ENCODE data around the gene NR2E1.
A peak's percentile ranks its signal among the peaks of the same experiment; 100 is the strongest.

NR2E1 gene

GRCh38 chr6:108163644-108164542 is 1.9 kb upstream of the NR2E1 start:
- no peak overlapping the region for H3K4me3 Mint-ChIP-seq
- no peaks in the 10 kb centered on the region for H3K9me3 Mint-ChIP-seq
- peaks cover 97% of the 10 kb centered on the region for H3K27me3 Mint-ChIP-seq
- no peak overlapping the region for H3K27ac Mint-ChIP-seq
- H3K36me3 Mint-ChIP-seq (ENCODE audit: low read depth), result no peaks in the 10 kb centered on the region
- no peak for DNase-seq
- H3K4me1 Mint-ChIP-seq (ENCODE audit: low read depth), result peaks cover 40% of the 10 kb centered on the region

- Mint-ChIP-seq H3K4me3 (no peak overlapping the region), H3K27ac (no peak overlapping the region), H3K36me3 (ENCODE audit: low read depth) (no peaks in the 10 kb centered on the region)
These were observed 1.3 kb upstream of the NR2E1 start for GRCh38 chr6:108164543-108164814.

GRCh38 chr6:108164815-108165706 is 761 bp upstream of the NR2E1 start:
- Mint-ChIP-seq H3K27me3 (peaks cover 97% of the 10 kb centered on the region), H3K9me3 (no peaks in the 10 kb centered on the region), H3K36me3 (ENCODE audit: low read depth) (no peaks in the 10 kb centered on the region), H3K4me3 (peak overlapping the region; percentile 34), H3K27ac (peak overlapping the region; percentile 83), H3K4me1 (ENCODE audit: low read depth) (peaks cover 45% of the 10 kb centered on the region)
- DNase-seq, result peak; percentile 35

More at GRCh38 chr6:108164543-108164814, 1.3 kb upstream of the NR2E1 start:
- peaks cover 45% of the 10 kb centered on the region for H3K4me1 Mint-ChIP-seq (ENCODE audit: low read depth)
- no peaks in the 10 kb centered on the region for H3K9me3 Mint-ChIP-seq
- H3K27me3 Mint-ChIP-seq, result peaks cover 97% of the 10 kb centered on the region
- DNase-seq, result no peak

- peak overlapping the region; percentile 55 for H3K27ac Mint-ChIP-seq
- H3K9me3 Mint-ChIP-seq, result no peaks in the 10 kb centered on the region
- peak overlapping the region; percentile 57 for H3K4me3 Mint-ChIP-seq
- no peaks in the 10 kb centered on the region for H3K36me3 Mint-ChIP-seq (ENCODE audit: low read depth)
- DNase-seq, result peak; percentile 38
- peaks cover 48% of the 10 kb centered on the region for H3K4me1 Mint-ChIP-seq (ENCODE audit: low read depth)
- H3K27me3 Mint-ChIP-seq, result peaks cover 97% of the 10 kb centered on the region
These were observed 1.0 kb downstream of the NR2E1 start for GRCh38 chr6:108166664-108167448.

GRCh38 chr6:108167449-108168089 is 1.7 kb downstream of the NR2E1 start:
- Mint-ChIP-seq H3K4me1 (ENCODE audit: low read depth) (peaks cover 48% of the 10 kb centered on the region), H3K27ac (peak overlapping the region; percentile 55), H3K4me3 (peak overlapping the region; percentile 57), H3K36me3 (ENCODE audit: low read depth) (no peaks in the 10 kb centered on the region), H3K27me3 (peaks cover 97% of the 10 kb centered on the region), H3K9me3 (no peaks in the 10 kb centered on the region)
- peak; percentile 41 for DNase-seq

GRCh38 chr6:108168090-108168463 is 2.3 kb downstream of the NR2E1 start:
- DNase-seq, result no peak
- Mint-ChIP-seq H3K27me3 (peaks cover 97% of the 10 kb centered on the region), H3K4me1 (ENCODE audit: low read depth) (peaks cover 48% of the 10 kb centered on the region), H3K27ac (no peak overlapping the region), H3K4me3 (peak overlapping the region; percentile 57), H3K36me3 (ENCODE audit: low read depth) (no peaks in the 10 kb centered on the region), H3K9me3 (no peaks in the 10 kb centered on the region)

- Mint-ChIP-seq H3K4me1 (ENCODE audit: low read depth) (peaks cover 45% of the 10 kb centered on the region), H3K4me3 (peak overlapping the region; percentile 63), H3K27ac (peak overlapping the region; percentile 17), H3K36me3 (ENCODE audit: low read depth) (no peaks in the 10 kb centered on the region), H3K27me3 (peaks cover 93% of the 10 kb centered on the region), H3K9me3 (no peaks in the 10 kb centered on the region)
- DNase-seq, result peak; percentile 49
These were observed 3.0 kb downstream of the NR2E1 start for GRCh38 chr6:108168501-108169463.

- H3K27me3 Mint-ChIP-seq, result peaks cover 93% of the 10 kb centered on the region
- H3K36me3 Mint-ChIP-seq (ENCODE audit: low read depth), result no peaks in the 10 kb centered on the region
- H3K4me1 Mint-ChIP-seq (ENCODE audit: low read depth), result peaks cover 44% of the 10 kb centered on the region
- H3K9me3 Mint-ChIP-seq, result no peaks in the 10 kb centered on the region
- DNase-seq, result no peak
- peak overlapping the region; percentile 63 for H3K4me3 Mint-ChIP-seq
- peak overlapping the region; percentile 17 for H3K27ac Mint-ChIP-seq
These were observed 3.9 kb downstream of the NR2E1 start for GRCh38 chr6:108169464-108170331.

- no peak for DNase-seq
- Mint-ChIP-seq H3K4me1 (ENCODE audit: low read depth) (peaks cover 44% of the 10 kb centered on the region), H3K27ac (no peak overlapping the region), H3K9me3 (no peaks in the 10 kb centered on the region), H3K36me3 (ENCODE audit: low read depth) (no peaks in the 10 kb centered on the region), H3K27me3 (peaks cover 93% of the 10 kb centered on the region), H3K4me3 (no peak overlapping the region)
These were observed 4.8 kb downstream of the NR2E1 start for GRCh38 chr6:108170332-108171290.

GRCh38 chr6:108171291-108171917 is 5.6 kb downstream of the NR2E1 start:
- Mint-ChIP-seq H3K27ac (no peak overlapping the region), H3K4me3 (no peak overlapping the region), H3K9me3 (no peaks in the 10 kb centered on the region), H3K36me3 (ENCODE audit: low read depth) (no peaks in the 10 kb centered on the region), H3K27me3 (peaks cover 93% of the 10 kb centered on the region), H3K4me1 (ENCODE audit: low read depth) (peaks cover 44% of the 10 kb centered on the region)
- DNase-seq, result no peak

- no peak overlapping the region for H3K27ac Mint-ChIP-seq
- H3K4me3 Mint-ChIP-seq, result no peak overlapping the region
- peaks cover 40% of the 10 kb centered on the region for H3K4me1 Mint-ChIP-seq (ENCODE audit: low read depth)
- no peaks in the 10 kb centered on the region for H3K9me3 Mint-ChIP-seq
- no peaks in the 10 kb centered on the region for H3K36me3 Mint-ChIP-seq (ENCODE audit: low read depth)
- peaks cover 94% of the 10 kb centered on the region for H3K27me3 Mint-ChIP-seq
- DNase-seq, result no peak
These were observed 6.2 kb downstream of the NR2E1 start for GRCh38 chr6:108171918-108172516.

Measured in activated T-cell treated with anti-CD3 and anti-CD28 coated beads, Interleukin-2, amount 50 U/mL, for 24 hours (primary cell).